Measurements from ENCODE around the gene POLR1C.
"Not testable (repeated sequence)": the region's sequence is repeated elsewhere in the genome, so short reads cannot be mapped to it uniquely, and the experiment has no call there.

POLR1C gene

GRCh38 chr6:43516697-43517504 is at the start of gene POLR1C, which contains the start of gene YIPF3:
TSS of gene POLR1C (plus strand) at chr6:43517089. CDS start at chr6:43517110, 21 bp downstream.
TSS of gene YIPF3 (minus strand) at chr6:43516926. CDS start at chr6:43516807, 119 bp downstream.
- DNase-seq (ENCODE audit: extremely low spot score, insufficient read length, low read depth), result peak; percentile 96
- FAIRE-seq, result peak; percentile 96

GRCh38 chr6:43467265-43467664 is 49.6 kb upstream of the POLR1C start:
- FAIRE-seq; DNase-seq (ENCODE audit: extremely low spot score, insufficient read length, low read depth): not testable (repeated sequence)

- FAIRE-seq (no peak), DNase-seq (ENCODE audit: extremely low spot score, insufficient read length, low read depth) (no peak)
Measured at GRCh38 chr6:43467752-43468151, 49.1 kb upstream of the POLR1C start.

GRCh38 chr6:43468240-43468639 is 48.6 kb upstream of the POLR1C start:
- FAIRE-seq (no peak), DNase-seq (ENCODE audit: extremely low spot score, insufficient read length, low read depth) (no peak)

GRCh38 chr6:43468748-43469681 is 47.9 kb upstream of the POLR1C start:
- no peak for DNase-seq (ENCODE audit: extremely low spot score, insufficient read length, low read depth)
- no peak for FAIRE-seq

GRCh38 chr6:43469947-43470346 is 46.9 kb upstream of the POLR1C start:
- DNase-seq (ENCODE audit: extremely low spot score, insufficient read length, low read depth) (no peak), FAIRE-seq (no peak)

- no peak for FAIRE-seq
Measured at GRCh38 chr6:43471399-43471798, 45.5 kb upstream of the POLR1C start.

GRCh38 chr6:43472515-43472914 is 44.4 kb upstream of the POLR1C start:
- FAIRE-seq (no peak), DNase-seq (ENCODE audit: extremely low spot score, insufficient read length, low read depth) (no peak)

More at GRCh38 chr6:43471399-43471798, 45.5 kb upstream of the POLR1C start:
- no peak for DNase-seq (ENCODE audit: extremely low spot score, insufficient read length, low read depth)

GRCh38 chr6:43475516-43475915 is 41.4 kb upstream of the POLR1C start:
- DNase-seq (ENCODE audit: extremely low spot score, insufficient read length, low read depth), result no peak
- no peak for FAIRE-seq

GRCh38 chr6:43476746-43477145 is 40.1 kb upstream of the POLR1C start:
- FAIRE-seq (no peak), DNase-seq (ENCODE audit: extremely low spot score, insufficient read length, low read depth) (no peak)

GRCh38 chr6:43477235-43478007 is 39.5 kb upstream of the POLR1C start, which contains the start of gene TJAP1:
TSS of gene TJAP1 (plus strand) at chr6:43477570. CDS start at chr6:43499002, 21,432 bp downstream.
- peak; percentile 92 for FAIRE-seq
- DNase-seq (ENCODE audit: extremely low spot score, insufficient read length, low read depth), result peak; percentile 88

GRCh38 chr6:43478008-43478372 is 38.9 kb upstream of the POLR1C start:
- DNase-seq (ENCODE audit: extremely low spot score, insufficient read length, low read depth) (no peak), FAIRE-seq (no peak)

GRCh38 chr6:43481075-43481474 is 35.8 kb upstream of the POLR1C start:
- DNase-seq (ENCODE audit: extremely low spot score, insufficient read length, low read depth) (no peak), FAIRE-seq (no peak)

GRCh38 chr6:43481591-43482236 is 35.2 kb upstream of the POLR1C start:
- DNase-seq (ENCODE audit: extremely low spot score, insufficient read length, low read depth) (no peak), FAIRE-seq (no peak)

GRCh38 chr6:43488667-43489276 is 28.1 kb upstream of the POLR1C start:
- DNase-seq (ENCODE audit: extremely low spot score, insufficient read length, low read depth) (no peak), FAIRE-seq (no peak)

- no peak for DNase-seq (ENCODE audit: extremely low spot score, insufficient read length, low read depth)
- no peak for FAIRE-seq
Measured at GRCh38 chr6:43489277-43490072, 27.4 kb upstream of the POLR1C start.

- no peak for FAIRE-seq
Measured at GRCh38 chr6:43490523-43490939, 26.4 kb upstream of the POLR1C start.

More at GRCh38 chr6:43490523-43490939, 26.4 kb upstream of the POLR1C start:
- DNase-seq (ENCODE audit: extremely low spot score, insufficient read length, low read depth), result no peak

Measured in GM18507 (cell line).